ENCODE results near the gene PFAS. TPM values are rescaled to one million over a fixed set of nuclear protein-coding genes. Genes with fewer than 3 reads are reported as not detected.

PFAS gene
- total and polyA plus RNA-seq, 2 of the 8 experiments (the other 6 are each of a cell fraction or from before 2014, with no cell fraction given) = 88.4 to 248 TPM

GRCh38 chr17:8289103-8289397 is 40.0 kb downstream of the PFAS start (continued):
- TF ChIP-seq CHD7 (IDR thresholded peaks at IDR 0.05; ENCODE audit: insufficient replicate concordance, low read length) = no peak
